ENCODE measurements around the gene GSN. TPM values are rescaled to one million over a fixed set of nuclear protein-coding genes. Genes with fewer than 3 reads are reported as not detected.
A peak's percentile ranks its signal among the peaks of the same experiment; 100 is the strongest.

The GSN gene
- total and polyA plus RNA-seq, 2 of the 13 experiments (the other 11 are each of a cell fraction or from before 2014, with no cell fraction given): 294 to 307 TPM

- TF ChIP-seq MYC (CRISPR knock-in tag; IDR thresholded peaks at IDR 0.05; ENCODE audit: borderline replicate concordance) (no peak), NFYB (CRISPR knock-in tag; IDR thresholded peaks at IDR 0.05) (no peak), ZNF3 (CRISPR knock-in tag; IDR thresholded peaks at IDR 0.05) (no peak), NRL (CRISPR knock-in tag; IDR thresholded peaks at IDR 0.05; ENCODE audit: borderline replicate concordance) (no peak), KMT2B (CRISPR knock-in tag; IDR thresholded peaks at IDR 0.05) (0 out of 2 replicates have a peak, but pooled peaks have one; percentile 34), ZNF761 (CRISPR knock-in tag; conservative IDR thresholded peaks at IDR 0.05) (no peak), SP4 (CRISPR knock-in tag; IDR thresholded peaks at IDR 0.05) (peak; percentile 62), KLF12 (CRISPR knock-in tag; IDR thresholded peaks at IDR 0.05; ENCODE audit: borderline replicate concordance) (no peak), ZNF274 (CRISPR knock-in tag; IDR thresholded peaks at IDR 0.05) (no peak), KDM4B (CRISPR knock-in tag; IDR thresholded peaks at IDR 0.05) (no peak), ISL2 (CRISPR knock-in tag; IDR thresholded peaks at IDR 0.05) (no peak), KLF6 (CRISPR knock-in tag; IDR thresholded peaks at IDR 0.05) (no peak), ZNF768 (CRISPR knock-in tag; IDR thresholded peaks at IDR 0.05) (no peak), ZFP82 (CRISPR knock-in tag; IDR thresholded peaks at IDR 0.05; ENCODE audit: borderline replicate concordance) (no peak), THAP11 (CRISPR knock-in tag; IDR thresholded peaks at IDR 0.05) (no peak), TP53 (CRISPR knock-in tag; conservative IDR thresholded peaks at IDR 0.05) (no peak), POLR2A (IDR thresholded peaks at IDR 0.05; ENCODE audit: insufficient read depth in 1 of 2, low read depth in 2 of 2, low read length in 2 of 2) (peak in 1 of 2 experiments; percentile 64; a peak in 2 of 4 replicates), ZSCAN21 (CRISPR knock-in tag; IDR thresholded peaks at IDR 0.05; ENCODE audit: borderline replicate concordance) (peak; percentile 59; the same call in 1 of the 2 replicates), ZNF670 (CRISPR knock-in tag; IDR thresholded peaks at IDR 0.05; ENCODE audit: borderline replicate concordance) (peak; percentile 50; the same call in 1 of the 2 replicates), ZNF839 (CRISPR knock-in tag; IDR thresholded peaks at IDR 0.05; ENCODE audit: borderline replicate concordance) (no peak), GTF2F1 (IDR thresholded peaks at IDR 0.05; ENCODE audit: low read length) (no peak), MAFF (IDR thresholded peaks at IDR 0.05; ENCODE audit: low read depth, low read length) (no peak), CENPT (CRISPR knock-in tag; IDR thresholded peaks at IDR 0.05; ENCODE audit: low read depth) (no peak), U2AF2 (IDR thresholded peaks at IDR 0.05; ENCODE audit: low read depth, low read length) (no peak), MEIS1 (CRISPR knock-in tag; IDR thresholded peaks at IDR 0.05; ENCODE audit: borderline replicate concordance) (no peak), SMAD9 (CRISPR knock-in tag; IDR thresholded peaks at IDR 0.05) (no peak)
- TF ChIP-seq, protein P1, sequence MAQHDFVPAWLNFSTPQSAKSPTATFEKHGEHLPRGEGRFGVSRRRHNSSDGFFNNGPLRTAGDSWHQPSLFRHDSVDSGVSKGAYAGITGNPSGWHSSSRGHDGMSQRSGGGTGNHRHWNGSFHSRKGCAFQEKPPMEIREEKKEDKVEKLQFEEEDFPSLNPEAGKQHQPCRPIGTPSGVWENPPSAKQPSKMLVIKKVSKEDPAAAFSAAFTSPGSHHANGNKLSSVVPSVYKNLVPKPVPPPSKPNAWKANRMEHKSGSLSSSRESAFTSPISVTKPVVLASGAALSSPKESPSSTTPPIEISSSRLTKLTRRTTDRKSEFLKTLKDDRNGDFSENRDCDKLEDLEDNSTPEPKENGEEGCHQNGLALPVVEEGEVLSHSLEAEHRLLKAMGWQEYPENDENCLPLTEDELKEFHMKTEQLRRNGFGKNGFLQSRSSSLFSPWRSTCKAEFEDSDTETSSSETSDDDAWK (CRISPR knock-in tag; IDR thresholded peaks at IDR 0.05): no peak
- TF ChIP-seq, protein P2, sequence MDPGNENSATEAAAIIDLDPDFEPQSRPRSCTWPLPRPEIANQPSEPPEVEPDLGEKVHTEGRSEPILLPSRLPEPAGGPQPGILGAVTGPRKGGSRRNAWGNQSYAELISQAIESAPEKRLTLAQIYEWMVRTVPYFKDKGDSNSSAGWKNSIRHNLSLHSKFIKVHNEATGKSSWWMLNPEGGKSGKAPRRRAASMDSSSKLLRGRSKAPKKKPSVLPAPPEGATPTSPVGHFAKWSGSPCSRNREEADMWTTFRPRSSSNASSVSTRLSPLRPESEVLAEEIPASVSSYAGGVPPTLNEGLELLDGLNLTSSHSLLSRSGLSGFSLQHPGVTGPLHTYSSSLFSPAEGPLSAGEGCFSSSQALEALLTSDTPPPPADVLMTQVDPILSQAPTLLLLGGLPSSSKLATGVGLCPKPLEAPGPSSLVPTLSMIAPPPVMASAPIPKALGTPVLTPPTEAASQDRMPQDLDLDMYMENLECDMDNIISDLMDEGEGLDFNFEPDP (CRISPR knock-in tag; conservative IDR thresholded peaks at IDR 0.05): no peak
- TF ChIP-seq, protein P3, sequence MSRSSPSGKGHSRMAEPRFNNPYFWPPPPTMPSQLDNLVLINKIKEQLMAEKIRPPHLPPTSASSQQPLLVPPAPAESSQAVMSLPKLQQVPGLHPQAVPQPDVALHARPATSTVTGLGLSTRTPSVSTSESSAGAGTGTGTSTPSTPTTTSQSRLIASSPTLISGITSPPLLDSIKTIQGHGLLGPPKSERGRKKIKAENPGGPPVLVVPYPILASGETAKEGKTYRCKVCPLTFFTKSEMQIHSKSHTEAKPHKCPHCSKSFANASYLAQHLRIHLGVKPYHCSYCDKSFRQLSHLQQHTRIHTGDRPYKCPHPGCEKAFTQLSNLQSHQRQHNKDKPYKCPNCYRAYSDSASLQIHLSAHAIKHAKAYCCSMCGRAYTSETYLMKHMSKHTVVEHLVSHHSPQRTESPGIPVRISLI (CRISPR knock-in tag; IDR thresholded peaks at IDR 0.05; ENCODE audit: borderline replicate concordance): no peak
Observed at GRCh38 chr9:121267689-121268597, at the start of gene GSN (continued).

All from HepG2 (cell line).